Spleen (tissue), 7 donors: ENCODE data around the gene CA12.

Experiments
- POLR2A ChIP-seq, 3 donors: fragments of 450-650 bp; IDR thresholded peaks; one replicate each; pipeline ENCODE4 v1.5.1; 2017; ENCODE audit warnings: antibody characterized with exemption in 3 of 3, mild to moderate bottlenecking in 1 of 3
- POLR2AphosphoS5 ChIP-seq, 3 donors: sonication (generic); formaldehyde crosslinking; IDR thresholded peaks; one replicate each; pipeline ENCODE4 v1.5.1; 2017; ENCODE audit warnings: antibody characterized with exemption in 3 of 3
- TF ChIP-seq, protein P1 (sequence below), 11 experiments: fragments of 200-600 bp in 7 of 11; fragments of 450-650 bp in 4 of 11; sonication (generic) in 4 of 11; IDR thresholded peaks in 8 of 11; conservative IDR thresholded peaks in 3 of 11; 1 replicate in 7 of 11; 2 replicates in 4 of 11; pipeline versions ENCODE4 v1.4.0 to v1.8.0; 2016 to 2021; ENCODE audit warnings: antibody characterized with exemption in 11 of 11, inconsistent platforms in 4 of 11, mild to moderate bottlenecking in 1 of 11
- donor health status: DM: no; HTN: no; CAD: no; lungs with moderate emphysema.
- donor health status: DM: no; HTN: no; CAD: no.
- donor health status: DM: no; HTN: no; CAD: no.

DNA sequence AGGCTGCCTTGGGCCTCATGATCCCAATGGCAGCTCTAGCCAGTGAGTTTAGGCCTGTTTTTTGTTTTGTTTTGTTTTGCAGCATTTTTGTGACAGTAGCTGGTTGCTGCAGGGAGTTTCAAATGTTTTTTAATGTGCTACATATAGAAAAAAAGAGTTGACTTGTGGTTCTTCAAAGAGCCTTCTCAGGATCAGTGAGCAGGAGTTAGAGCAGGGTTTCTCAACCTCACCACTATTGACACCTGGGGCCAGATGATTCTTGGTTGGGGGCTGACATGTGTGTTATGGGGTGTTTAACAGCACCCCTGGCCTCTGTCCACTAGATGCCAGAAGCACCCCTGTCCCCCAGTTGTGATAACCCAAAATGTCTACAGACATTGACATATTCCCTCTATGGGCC, 86.3 kb downstream of the CA12 start:
- no peak for TF ChIP-seq POLR2A (IDR thresholded peaks at IDR 0.05)
- TF ChIP-seq, protein P1, sequence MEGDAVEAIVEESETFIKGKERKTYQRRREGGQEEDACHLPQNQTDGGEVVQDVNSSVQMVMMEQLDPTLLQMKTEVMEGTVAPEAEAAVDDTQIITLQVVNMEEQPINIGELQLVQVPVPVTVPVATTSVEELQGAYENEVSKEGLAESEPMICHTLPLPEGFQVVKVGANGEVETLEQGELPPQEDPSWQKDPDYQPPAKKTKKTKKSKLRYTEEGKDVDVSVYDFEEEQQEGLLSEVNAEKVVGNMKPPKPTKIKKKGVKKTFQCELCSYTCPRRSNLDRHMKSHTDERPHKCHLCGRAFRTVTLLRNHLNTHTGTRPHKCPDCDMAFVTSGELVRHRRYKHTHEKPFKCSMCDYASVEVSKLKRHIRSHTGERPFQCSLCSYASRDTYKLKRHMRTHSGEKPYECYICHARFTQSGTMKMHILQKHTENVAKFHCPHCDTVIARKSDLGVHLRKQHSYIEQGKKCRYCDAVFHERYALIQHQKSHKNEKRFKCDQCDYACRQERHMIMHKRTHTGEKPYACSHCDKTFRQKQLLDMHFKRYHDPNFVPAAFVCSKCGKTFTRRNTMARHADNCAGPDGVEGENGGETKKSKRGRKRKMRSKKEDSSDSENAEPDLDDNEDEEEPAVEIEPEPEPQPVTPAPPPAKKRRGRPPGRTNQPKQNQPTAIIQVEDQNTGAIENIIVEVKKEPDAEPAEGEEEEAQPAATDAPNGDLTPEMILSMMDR (IDR thresholded peaks at IDR 0.05 in 8 of 11, conservative IDR thresholded peaks at IDR 0.05 in 3 of 11): no peak
- no peak for TF ChIP-seq POLR2AphosphoS5 (IDR thresholded peaks at IDR 0.05)
